ENCODE data around the gene TP73. TPM values are rescaled to one million over a fixed set of nuclear protein-coding genes. Genes with fewer than 3 reads are reported as not detected.

Gene TP73
- total RNA-seq, 1 donor from 2014 or later, result not detected

DNA sequence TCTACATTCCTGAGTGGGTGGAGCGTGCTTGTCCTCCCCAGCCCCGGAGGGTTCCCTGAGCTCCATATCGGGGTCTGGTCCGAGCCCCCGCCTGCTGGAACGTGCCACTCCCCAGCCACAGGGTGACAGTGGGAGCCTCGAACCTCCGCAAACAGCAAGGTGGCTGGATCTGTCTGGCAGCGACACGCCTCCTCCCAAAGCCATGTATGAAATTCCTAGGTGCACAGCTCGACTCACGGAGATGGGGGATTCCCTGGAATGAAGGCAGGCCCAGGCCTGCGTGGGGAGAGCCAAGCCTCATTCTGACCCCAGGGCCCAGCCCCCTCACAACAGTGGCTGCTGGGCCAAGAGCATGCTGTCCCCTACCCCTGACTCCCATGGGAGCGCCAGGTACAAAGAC is 32.9 kb downstream of the TP73 start:
- H3K4me3 ChIP-seq (ENCODE audit: low read length in 3 of 3), result no peak overlapping the region
- H3K36me3 ChIP-seq (ENCODE audit: control insufficient read depth in 3 of 3, insufficient read depth in 3 of 3, low read length in 3 of 3), result no peaks in the 10 kb centered on the region
- H3K4me1 ChIP-seq (ENCODE audit: control insufficient read depth in 3 of 3, insufficient read depth in 3 of 3, low read length in 3 of 3), result no peaks in the 10 kb centered on the region
- peaks cover 7 to 20% (median 7%) of the 10 kb centered on the region in 3 donors for H3K27me3 ChIP-seq (ENCODE audit: control insufficient read depth in 3 of 3, insufficient read depth in 3 of 3, low read length in 3 of 3)
- no peaks in the 10 kb centered on the region for H3K9me3 ChIP-seq (ENCODE audit: control insufficient read depth in 3 of 3, low read length in 3 of 3)
- H3K9ac ChIP-seq (ENCODE audit: low read depth in 1 of 3, low read length in 3 of 3), result no peak overlapping the region
- no peak overlapping the region for H3K27ac ChIP-seq (ENCODE audit: low read depth, low read length)

DNA sequence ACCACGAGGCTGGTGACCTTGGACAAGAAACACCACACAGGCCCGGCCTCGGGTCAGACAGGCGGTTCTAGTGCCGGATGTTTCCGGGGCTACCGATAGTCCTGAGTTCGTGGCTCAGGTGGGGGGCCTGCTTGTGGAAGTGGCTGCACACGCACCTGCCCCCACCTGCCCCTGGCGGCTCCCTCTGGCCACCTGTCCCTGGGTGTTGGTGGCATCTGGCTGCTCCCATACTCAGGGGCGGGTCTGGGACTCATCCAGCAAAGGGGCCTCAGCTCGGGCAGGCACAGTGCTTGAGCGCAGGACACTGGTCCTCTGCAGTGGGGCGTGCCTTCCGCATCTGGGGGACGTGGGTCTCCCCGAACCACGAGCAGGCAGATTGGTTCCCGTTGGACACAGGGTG is 33.6 kb downstream of the TP73 start:
- Histone ChIP-seq H3K4me1 (ENCODE audit: control insufficient read depth in 3 of 3, insufficient read depth in 3 of 3, low read length in 3 of 3) (no peaks in the 10 kb centered on the region), H3K27me3 (ENCODE audit: control insufficient read depth in 3 of 3, insufficient read depth in 3 of 3, low read length in 3 of 3) (peaks cover 5 to 20% (median 7%) of the 10 kb centered on the region in 3 donors), H3K27ac (ENCODE audit: low read depth, low read length) (no peak overlapping the region), H3K9me3 (ENCODE audit: control insufficient read depth in 3 of 3, low read length in 3 of 3) (no peaks in the 10 kb centered on the region), H3K36me3 (ENCODE audit: control insufficient read depth in 3 of 3, insufficient read depth in 3 of 3, low read length in 3 of 3) (no peaks in the 10 kb centered on the region), H3K9ac (ENCODE audit: low read depth in 1 of 3, low read length in 3 of 3) (no peak overlapping the region), H3K4me3 (ENCODE audit: low read length in 3 of 3) (no peak overlapping the region)

DNA sequence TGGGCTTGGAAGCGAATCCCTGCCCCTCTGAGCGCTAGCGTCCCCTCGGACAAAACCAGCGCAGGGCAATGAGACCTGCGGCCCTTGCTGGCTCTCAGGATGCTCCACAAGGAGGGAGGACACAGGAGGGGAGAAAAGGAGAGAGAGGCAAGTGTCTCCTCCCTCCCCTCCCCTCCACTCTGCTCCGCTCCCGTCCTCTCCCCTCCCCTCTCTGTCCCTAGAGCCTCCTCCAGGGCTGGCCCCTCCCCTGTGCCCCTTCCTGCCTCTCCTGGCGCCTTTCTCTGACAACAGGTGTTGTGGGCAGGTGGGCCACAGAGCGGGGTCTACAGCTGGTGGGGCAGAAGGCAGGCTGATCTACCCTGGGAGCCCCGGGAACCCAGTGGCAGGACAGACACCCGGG is 35.2 kb downstream of the TP73 start:
- Histone ChIP-seq H3K27me3 (ENCODE audit: control insufficient read depth in 3 of 3, insufficient read depth in 3 of 3, low read length in 3 of 3) (peaks cover 7 to 21% (median 12%) of the 10 kb centered on the region in 3 donors), H3K36me3 (ENCODE audit: control insufficient read depth in 3 of 3, insufficient read depth in 3 of 3, low read length in 3 of 3) (no peaks in the 10 kb centered on the region), H3K4me3 (ENCODE audit: low read length in 3 of 3) (no peak overlapping the region), H3K9me3 (ENCODE audit: control insufficient read depth in 3 of 3, low read length in 3 of 3) (no peaks in the 10 kb centered on the region), H3K9ac (ENCODE audit: low read depth in 1 of 3, low read length in 3 of 3) (no peak overlapping the region), H3K4me1 (ENCODE audit: control insufficient read depth in 3 of 3, insufficient read depth in 3 of 3, low read length in 3 of 3) (no peaks in the 10 kb centered on the region), H3K27ac (ENCODE audit: low read depth, low read length) (no peak overlapping the region)

DNA sequence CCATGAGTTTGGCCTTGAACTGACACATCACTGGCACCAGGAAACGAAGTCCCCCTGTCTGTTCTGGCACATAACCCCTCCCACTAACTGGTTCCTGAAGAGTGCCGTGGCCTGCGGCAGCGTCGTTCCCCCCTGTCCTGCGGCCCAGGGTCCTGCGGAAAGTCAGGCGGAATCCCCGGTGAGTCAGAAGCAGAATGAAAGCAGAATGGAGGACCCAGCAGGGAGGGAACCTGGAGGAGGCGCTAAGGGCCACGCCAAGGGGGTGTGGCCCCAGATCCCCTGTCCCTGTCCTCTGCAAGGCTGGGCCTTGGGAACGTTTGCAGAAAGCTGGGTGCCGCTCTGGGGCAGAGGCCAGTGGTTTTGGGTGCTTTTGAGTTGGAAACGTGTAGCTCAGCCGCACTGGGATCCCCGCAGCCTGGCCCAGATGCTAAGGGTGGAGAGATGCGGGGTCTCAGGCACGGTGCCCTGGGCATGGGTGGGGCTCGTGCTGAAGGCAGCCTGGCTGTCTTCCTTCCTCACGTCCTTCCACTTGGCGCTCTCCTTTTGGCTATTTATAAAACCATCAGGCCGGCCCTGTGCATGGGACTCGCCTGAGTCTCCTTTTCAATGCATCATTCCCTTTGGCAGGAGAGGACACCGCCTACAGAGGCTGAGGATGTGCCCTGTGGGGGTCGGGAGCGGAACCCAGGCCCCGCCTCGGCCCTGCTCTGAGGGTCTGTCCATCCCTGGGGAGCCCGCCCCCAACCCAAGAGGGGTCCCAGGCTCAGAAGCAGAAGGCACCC is 36.2 kb downstream of the TP73 start:
- no peak overlapping the region for H3K4me3 ChIP-seq (ENCODE audit: low read length in 3 of 3)
- no peaks in the 10 kb centered on the region for H3K4me1 ChIP-seq (ENCODE audit: control insufficient read depth in 3 of 3, insufficient read depth in 3 of 3, low read length in 3 of 3)
- H3K36me3 ChIP-seq (ENCODE audit: control insufficient read depth in 3 of 3, insufficient read depth in 3 of 3, low read length in 3 of 3), result no peaks in the 10 kb centered on the region
- no peaks in the 10 kb centered on the region for H3K9me3 ChIP-seq (ENCODE audit: control insufficient read depth in 3 of 3, low read length in 3 of 3)
- peaks cover 5 to 21% (median 18%) of the 10 kb centered on the region in 3 donors for H3K27me3 ChIP-seq (ENCODE audit: control insufficient read depth in 3 of 3, insufficient read depth in 3 of 3, low read length in 3 of 3)
- H3K9ac ChIP-seq (ENCODE audit: low read depth in 1 of 3, low read length in 3 of 3), result no peak overlapping the region
- no peak overlapping the region for H3K27ac ChIP-seq (ENCODE audit: low read depth, low read length)

DNA sequence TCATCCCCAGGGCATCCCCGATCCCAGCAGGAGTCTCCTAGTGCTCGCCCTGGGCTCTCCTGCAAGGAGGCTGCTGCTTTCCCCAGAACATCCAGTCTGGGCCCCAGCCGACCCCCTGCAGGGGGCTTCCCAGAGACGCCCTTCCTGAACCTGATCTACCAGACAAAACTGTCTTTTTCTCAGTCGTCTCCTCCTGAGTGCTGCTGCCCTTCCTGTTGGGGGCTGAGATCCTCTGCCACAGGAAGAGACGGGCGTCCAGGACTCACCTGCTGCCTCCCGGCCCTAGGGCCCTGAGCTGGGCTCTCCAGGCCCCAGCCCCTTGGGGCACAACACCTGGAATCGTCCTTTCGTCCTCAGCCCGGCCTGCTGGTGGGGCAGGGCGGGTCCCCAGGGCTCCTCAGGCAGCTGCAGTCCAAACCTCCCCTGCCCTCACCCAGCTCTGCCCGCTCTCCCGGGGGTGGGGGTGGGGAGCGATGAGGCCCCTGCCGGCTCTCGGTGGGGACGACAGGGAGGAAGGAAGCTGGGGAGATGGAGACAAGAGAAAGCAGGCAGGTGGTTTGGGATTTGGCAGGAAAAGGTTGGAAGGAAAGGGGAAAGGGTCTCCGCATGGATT is 36.9 kb downstream of the TP73 start:
- Histone ChIP-seq H3K9me3 (ENCODE audit: control insufficient read depth in 3 of 3, low read length in 3 of 3) (no peaks in the 10 kb centered on the region), H3K4me1 (ENCODE audit: control insufficient read depth in 3 of 3, insufficient read depth in 3 of 3, low read length in 3 of 3) (no peaks in the 10 kb centered on the region), H3K27ac (ENCODE audit: low read depth, low read length) (no peak overlapping the region), H3K27me3 (ENCODE audit: control insufficient read depth in 3 of 3, insufficient read depth in 3 of 3, low read length in 3 of 3) (peaks cover 4 to 21% (median 18%) of the 10 kb centered on the region in 3 donors), H3K4me3 (ENCODE audit: low read length in 3 of 3) (no peak overlapping the region), H3K9ac (ENCODE audit: low read depth in 1 of 3, low read length in 3 of 3) (no peak overlapping the region), H3K36me3 (ENCODE audit: control insufficient read depth in 3 of 3, insufficient read depth in 3 of 3, low read length in 3 of 3) (no peaks in the 10 kb centered on the region)

DNA sequence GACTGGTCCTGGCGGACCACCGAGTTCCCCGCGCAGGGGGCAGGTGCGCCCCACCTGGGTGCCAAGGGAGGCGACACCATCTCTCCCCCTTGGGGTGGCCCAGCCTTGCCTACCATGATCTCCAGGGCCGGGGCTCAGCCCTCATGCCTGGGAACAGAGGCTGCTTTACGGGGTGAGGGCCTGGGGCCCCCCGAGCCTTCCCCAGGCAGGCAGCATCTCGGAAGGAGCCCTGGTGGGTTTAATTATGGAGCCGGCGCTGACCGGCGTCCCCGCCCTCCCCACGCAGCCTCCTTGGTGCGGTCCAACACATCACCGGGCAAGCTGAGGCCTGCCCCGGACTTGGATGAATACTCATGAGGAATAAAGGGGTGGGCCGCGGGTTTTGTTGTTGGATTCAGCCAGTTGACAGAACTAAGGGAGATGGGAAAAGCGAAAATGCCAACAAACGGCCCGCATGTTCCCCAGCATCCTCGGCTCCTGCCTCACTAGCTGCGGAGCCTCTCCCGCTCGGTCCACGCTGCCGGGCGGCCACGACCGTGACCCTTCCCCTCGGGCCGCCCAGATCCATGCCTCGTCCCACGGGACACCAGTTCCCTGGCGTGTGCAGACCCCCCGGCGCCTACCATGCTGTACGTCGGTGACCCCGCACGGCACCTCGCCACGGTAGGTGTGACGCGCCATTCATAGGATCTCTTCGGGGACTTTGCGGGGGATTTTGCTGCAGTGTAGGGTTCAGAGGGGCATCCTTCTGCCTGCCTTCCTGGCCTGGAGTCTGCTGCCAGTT is 38.2 kb downstream of the TP73 start:
- no peak overlapping the region for H3K4me3 ChIP-seq (ENCODE audit: low read length in 3 of 3)
- H3K9ac ChIP-seq (ENCODE audit: low read depth in 1 of 3, low read length in 3 of 3), result no peak overlapping the region
- peaks cover 0 to 19% (median 18%) of the 10 kb centered on the region in 3 donors for H3K27me3 ChIP-seq (ENCODE audit: control insufficient read depth in 3 of 3, insufficient read depth in 3 of 3, low read length in 3 of 3)
- H3K27ac ChIP-seq (ENCODE audit: low read depth, low read length), result no peak overlapping the region
- no peaks in the 10 kb centered on the region for H3K9me3 ChIP-seq (ENCODE audit: control insufficient read depth in 3 of 3, low read length in 3 of 3)
- no peaks in the 10 kb centered on the region for H3K36me3 ChIP-seq (ENCODE audit: control insufficient read depth in 3 of 3, insufficient read depth in 3 of 3, low read length in 3 of 3)
- peaks cover 1 to 2% (median 2%) of the 10 kb centered on the region in 3 donors for H3K4me1 ChIP-seq (ENCODE audit: control insufficient read depth in 3 of 3, insufficient read depth in 3 of 3, low read length in 3 of 3)

DNA sequence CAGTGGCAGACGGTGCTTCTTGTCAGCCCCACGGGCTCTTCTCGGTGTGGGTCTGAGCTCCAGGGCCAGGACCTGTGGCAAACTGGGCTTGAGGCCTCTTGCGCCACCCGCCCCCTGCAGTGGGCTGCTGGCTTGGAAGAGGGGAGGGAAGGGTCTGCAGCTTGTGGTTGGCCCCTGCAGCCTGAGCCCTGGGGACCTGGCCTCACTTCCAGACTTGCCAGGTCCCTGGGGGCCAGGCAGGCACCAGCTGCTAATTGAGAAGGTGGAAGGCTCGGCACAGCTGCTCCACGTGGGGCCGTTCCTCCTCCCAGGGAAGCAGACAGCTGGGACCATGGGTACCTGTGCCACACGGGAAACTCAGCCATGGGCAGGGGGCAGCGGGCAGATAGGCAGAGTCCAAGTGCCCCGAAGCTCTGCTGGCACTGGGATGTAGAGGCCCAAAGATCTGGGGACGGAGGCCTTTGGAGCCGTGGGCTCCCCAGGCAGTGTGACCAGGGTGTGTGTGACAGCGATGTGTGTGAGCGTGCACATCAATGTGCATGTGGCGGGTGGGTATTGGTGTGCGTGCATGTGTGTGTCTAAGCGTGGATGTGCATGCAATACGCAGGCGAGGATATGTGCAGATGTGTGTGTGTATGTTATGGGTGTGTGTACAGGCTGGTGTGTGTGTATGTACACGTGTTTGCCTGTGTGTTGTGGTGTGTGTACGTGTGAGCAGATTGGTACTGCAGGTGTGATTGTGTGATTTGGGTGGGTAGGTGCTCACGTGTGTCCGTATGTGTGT is 39.3 kb downstream of the TP73 start:
- no peaks in the 10 kb centered on the region for H3K9me3 ChIP-seq (ENCODE audit: control insufficient read depth in 3 of 3, low read length in 3 of 3)
- H3K9ac ChIP-seq (ENCODE audit: low read depth in 1 of 3, low read length in 3 of 3), result no peak overlapping the region
- peaks cover 10 to 29% (median 25%) of the 10 kb centered on the region in 3 donors for H3K27me3 ChIP-seq (ENCODE audit: control insufficient read depth in 3 of 3, insufficient read depth in 3 of 3, low read length in 3 of 3)
- no peak overlapping the region for H3K27ac ChIP-seq (ENCODE audit: low read depth, low read length)
- no peaks in the 10 kb centered on the region for H3K36me3 ChIP-seq (ENCODE audit: control insufficient read depth in 3 of 3, insufficient read depth in 3 of 3, low read length in 3 of 3)
- H3K4me1 ChIP-seq (ENCODE audit: control insufficient read depth in 3 of 3, insufficient read depth in 3 of 3, low read length in 3 of 3), result peaks cover 3 to 7% (median 7%) of the 10 kb centered on the region in 3 donors
- no peak overlapping the region for H3K4me3 ChIP-seq (ENCODE audit: low read length in 3 of 3)

DNA sequence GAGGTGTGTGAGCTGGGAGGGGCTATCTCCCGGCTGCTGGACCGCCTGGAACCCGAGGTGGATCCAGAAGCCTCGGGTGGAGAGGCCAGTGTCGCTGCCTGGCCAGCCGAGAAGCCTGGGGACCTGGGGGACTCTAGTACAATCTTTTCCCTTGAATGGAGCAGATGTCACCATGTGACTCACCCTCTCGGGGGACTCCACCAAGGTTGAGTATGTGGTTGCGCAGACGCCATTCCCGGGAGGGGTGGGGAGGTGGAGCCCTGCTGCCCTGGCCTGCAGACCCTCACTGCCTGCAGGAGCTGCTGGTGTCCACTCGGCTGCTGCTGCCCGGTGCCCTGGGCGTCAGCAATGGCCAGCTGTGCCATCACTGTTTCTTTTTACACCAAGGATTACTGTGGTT is 40.3 kb downstream of the TP73 start:
- Histone ChIP-seq H3K9ac (ENCODE audit: low read depth in 1 of 3, low read length in 3 of 3) (no peak overlapping the region), H3K27me3 (ENCODE audit: control insufficient read depth in 3 of 3, insufficient read depth in 3 of 3, low read length in 3 of 3) (peaks cover 13 to 34% (median 30%) of the 10 kb centered on the region in 3 donors), H3K36me3 (ENCODE audit: control insufficient read depth in 3 of 3, insufficient read depth in 3 of 3, low read length in 3 of 3) (no peaks in the 10 kb centered on the region), H3K4me3 (ENCODE audit: low read length in 3 of 3) (no peak overlapping the region), H3K27ac (ENCODE audit: low read depth, low read length) (no peak overlapping the region), H3K4me1 (ENCODE audit: control insufficient read depth in 3 of 3, insufficient read depth in 3 of 3, low read length in 3 of 3) (peaks cover 3 to 7% (median 7%) of the 10 kb centered on the region in 3 donors), H3K9me3 (ENCODE audit: control insufficient read depth in 3 of 3, low read length in 3 of 3) (no peaks in the 10 kb centered on the region)

DNA sequence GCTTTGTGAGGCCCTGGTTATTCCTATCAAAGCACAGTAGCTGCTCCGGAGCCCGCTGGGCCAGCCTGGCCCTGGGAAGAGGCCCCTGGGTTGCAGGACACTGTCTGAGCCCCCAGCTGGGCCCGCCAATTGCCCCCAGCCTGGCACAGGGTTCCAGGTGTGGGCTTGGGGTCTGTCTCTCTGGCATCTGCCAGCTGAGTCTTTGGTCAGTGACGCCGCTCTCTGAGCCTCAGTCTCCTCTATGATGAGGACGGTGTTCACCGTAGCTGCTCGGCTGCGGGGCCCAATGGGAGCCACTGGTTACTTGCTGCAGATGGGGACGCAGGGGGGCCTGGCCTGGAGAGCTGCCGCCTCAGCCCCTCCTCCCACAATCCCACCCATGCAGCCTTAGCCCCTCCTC is 41.0 kb downstream of the TP73 start:
- Histone ChIP-seq H3K9me3 (ENCODE audit: control insufficient read depth in 3 of 3, low read length in 3 of 3) (no peaks in the 10 kb centered on the region), H3K36me3 (ENCODE audit: control insufficient read depth in 3 of 3, insufficient read depth in 3 of 3, low read length in 3 of 3) (no peaks in the 10 kb centered on the region), H3K27ac (ENCODE audit: low read depth, low read length) (no peak overlapping the region), H3K9ac (ENCODE audit: low read depth in 1 of 3, low read length in 3 of 3) (no peak overlapping the region), H3K27me3 (ENCODE audit: control insufficient read depth in 3 of 3, insufficient read depth in 3 of 3, low read length in 3 of 3) (peaks cover 16 to 40% (median 35%) of the 10 kb centered on the region in 3 donors), H3K4me1 (ENCODE audit: control insufficient read depth in 3 of 3, insufficient read depth in 3 of 3, low read length in 3 of 3) (peaks cover 3 to 7% (median 7%) of the 10 kb centered on the region in 3 donors), H3K4me3 (ENCODE audit: low read length in 3 of 3) (no peak overlapping the region)
